Right renal pelvis (tissue), 4 donors: ENCODE results near the gene UTP18. TPM values are rescaled to one million over a fixed set of nuclear protein-coding genes. Genes with fewer than 3 reads are reported as not detected.
"Not testable (repeated sequence)": the region's sequence is repeated elsewhere in the genome, so short reads cannot be mapped to it uniquely, and the experiment has no call there.

Experiments used
- DNase-seq, 4 donors: peaks; one replicate each; pipeline ENCODE4 v3.0.0-alpha.2; 2013; ENCODE audit warnings: low read depth in 4 of 4, low spot score in 3 of 4, missing footprints in 1 of 4
- polyA plus RNA-seq, 4 donors: library from polyadenylated mRNA; unstranded; fragments of 120-200 nt; gene quantifications; one replicate each; pipeline ENCODE4 v1.2.1, GENCODE V29; 2013; ENCODE audit not compliant: insufficient read length in 4 of 4

Gene UTP18
- polyA plus RNA-seq, 4 donors: 53.8 to 59.3 (median 56.9) TPM

DNA sequence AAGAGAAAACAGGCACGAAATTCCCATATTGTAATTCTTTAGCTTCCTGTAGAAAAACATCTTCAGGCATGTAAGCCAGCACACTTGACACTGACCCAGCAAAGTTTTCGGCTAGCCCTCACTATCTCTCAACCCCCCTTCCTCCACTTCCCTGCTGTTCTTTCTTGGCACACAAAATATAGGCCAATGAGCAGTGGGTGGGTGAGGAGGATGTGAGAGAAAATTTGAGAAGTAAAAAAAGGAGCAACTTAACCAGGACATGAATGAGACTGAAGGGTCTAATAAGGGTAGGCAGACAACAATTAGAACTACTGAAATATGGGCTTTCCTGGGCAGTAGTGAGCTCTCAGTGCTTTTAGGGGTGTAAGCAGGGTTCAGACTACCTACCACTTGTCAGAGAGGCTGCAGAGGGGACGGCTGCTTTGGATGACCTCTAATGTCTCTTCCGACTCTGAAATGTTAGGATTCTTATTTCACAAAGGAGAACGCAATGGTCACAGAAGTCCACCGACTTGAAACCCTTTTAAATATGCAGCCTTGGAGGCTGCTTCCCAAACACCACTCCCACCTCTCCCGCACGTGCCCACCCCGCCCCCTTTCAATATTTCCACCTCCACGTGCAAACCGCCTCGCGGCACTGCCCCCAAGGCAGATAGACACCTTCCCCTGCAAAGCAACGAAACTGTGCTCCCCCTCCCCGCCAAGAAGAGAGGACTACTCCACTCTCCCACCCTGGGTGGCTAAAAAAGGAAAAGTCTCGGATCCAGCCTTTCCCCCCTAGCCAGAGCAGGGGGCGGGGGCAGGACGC, 1.4 kb upstream of the UTP18 start:
- peak in 2 of 4 donors; percentile 7 for DNase-seq

DNA sequence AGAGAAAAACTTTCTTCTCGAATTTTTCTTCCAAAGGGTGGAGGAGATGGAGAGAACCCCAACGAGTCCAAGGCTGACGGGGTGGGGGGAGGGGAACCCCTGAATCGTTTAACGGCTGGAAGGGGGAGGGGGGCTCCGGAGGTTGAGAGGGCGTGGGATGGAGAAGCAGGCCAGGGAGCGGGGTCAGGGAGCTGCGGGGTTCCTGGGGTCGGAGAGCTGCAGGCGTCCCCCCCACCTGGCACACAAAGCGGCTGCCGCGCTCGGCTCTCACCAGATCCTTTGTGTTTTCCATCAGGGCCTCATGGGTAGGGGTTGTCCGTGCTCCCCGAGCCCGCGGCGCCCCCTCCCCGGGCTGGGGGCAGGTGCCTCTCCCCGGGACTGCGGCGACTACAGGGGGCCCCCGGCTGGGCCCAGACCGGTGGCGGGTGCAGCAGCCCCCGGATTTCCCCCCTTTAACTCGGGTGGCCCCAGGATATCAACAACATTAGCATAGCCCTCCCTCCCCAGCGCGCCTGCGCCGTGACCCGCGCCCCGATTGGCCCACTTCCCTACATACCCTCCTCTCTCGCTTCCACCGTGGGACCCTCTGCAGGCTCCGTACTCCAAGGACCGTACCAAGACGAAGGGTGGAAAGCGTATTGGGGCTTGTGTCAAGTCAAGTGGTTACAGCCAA, 646 bp upstream of the UTP18 start, which contains the start of gene MBTD1:
Gene MBTD1, minus strand, starts transcription at position 486 of the 673 bp plus-strand sequence. CDS start 34,888 bp downstream, outside the sequence.
- DNase-seq: peak in 3 of 4 donors; percentile 5 to 95 (median 94)

DNA sequence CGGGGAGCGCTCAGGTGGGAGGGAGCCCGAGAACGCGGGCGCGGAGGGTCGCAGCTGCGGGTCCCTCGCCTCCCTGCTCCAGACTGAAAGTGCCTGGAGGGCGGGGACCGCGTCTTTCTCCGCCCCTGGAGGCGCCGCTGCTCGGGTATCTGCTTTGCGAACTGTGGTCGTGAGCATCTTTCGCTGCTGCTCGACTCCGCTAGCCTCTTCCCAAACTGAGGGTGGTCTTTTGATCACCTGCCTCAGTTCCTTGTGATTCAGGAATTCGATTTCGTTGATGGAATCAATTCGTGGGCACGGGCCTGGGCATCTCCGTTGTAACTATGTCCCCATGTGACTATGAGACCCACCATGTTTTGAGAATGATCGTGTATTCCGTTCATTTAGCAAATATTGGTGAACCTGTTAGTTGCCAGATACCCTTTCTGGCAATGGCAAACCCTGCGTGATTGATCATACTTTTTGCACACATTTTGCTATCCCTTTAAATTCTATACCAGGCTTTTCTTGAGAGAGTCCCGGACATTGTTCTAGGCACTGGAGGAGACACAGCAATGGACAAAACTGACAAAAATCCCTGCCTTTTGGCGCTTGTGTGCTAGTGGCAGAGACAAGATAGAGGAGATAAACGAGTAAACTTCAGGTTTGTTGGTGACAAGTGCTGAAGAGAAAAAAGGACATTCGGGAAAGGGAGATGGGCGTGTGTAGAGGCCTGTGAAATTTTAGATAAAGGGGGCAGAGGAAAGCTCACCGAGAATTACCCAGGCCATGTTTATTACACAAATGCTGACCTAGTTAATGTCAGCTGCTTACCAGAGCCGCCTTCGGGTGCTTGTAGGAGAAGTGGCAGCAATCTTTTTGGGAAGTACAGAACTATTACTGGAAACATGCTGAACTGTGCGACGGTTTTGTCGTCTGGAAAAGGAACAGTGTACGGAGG, 948 bp downstream of the UTP18 start:
- peak in 3 of 4 donors; percentile 33 to 56 (median 36) for DNase-seq

DNA sequence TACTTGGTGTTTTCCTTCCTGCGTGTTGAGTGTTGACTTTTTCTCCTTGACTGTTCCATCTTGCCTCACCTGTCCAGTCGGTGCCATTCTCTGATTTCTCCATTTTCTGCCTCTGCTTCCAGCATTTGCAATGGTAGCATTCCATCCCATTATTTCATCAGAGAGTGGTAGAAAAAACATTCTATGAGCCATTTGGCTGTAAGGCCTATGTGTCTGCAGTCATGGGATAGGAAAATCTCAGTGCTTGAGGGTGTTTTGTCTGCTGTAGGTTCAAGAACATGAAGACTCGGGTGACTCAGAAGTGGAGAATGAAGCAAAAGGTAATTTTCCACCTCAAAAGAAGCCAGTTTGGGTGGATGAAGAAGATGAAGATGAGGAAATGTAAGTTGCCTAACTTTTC, 2.7 kb downstream of the UTP18 start:
- DNase-seq: no peak

DNA sequence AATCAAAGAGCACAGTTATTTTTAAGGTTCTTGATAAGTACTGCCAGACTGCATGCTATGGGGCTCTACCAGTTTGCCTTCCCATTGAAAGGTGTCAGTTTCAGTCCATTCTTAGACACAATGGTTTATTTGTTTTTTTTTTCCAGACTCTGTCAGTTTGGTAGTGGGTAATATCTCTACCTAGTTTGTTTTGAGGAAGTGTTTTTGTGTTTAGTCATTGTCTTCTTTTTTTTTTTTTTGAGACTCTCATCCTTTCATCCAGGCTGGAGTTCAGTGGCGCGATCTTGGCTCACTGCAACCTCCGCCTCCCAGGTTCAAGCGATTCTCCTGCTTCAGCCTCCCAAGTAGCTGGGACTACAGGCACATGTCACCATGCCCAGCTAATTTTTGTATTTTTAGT, 4.1 kb downstream of the UTP18 start:
- not testable (repeated sequence) for DNase-seq

DNA sequence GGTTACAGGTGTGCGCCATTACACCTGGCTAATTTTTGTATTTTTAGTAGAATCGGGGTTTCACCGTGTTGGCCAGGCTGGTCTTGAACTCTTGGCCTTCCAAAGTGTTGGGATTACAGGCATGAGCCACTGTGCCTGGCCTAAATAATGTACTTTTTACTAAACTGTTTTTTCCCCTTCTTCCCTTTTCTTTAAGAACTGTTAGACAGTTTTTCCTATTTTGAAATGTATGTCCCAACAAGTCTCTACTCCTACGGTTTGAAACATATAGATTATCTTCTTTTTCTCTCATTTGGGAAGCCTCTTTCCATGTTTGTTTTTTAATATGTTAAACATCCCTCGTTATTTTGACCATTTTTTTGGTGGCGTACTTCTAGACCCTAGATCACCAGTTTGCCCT, 9.6 kb downstream of the UTP18 start:
- DNase-seq: no peak

DNA sequence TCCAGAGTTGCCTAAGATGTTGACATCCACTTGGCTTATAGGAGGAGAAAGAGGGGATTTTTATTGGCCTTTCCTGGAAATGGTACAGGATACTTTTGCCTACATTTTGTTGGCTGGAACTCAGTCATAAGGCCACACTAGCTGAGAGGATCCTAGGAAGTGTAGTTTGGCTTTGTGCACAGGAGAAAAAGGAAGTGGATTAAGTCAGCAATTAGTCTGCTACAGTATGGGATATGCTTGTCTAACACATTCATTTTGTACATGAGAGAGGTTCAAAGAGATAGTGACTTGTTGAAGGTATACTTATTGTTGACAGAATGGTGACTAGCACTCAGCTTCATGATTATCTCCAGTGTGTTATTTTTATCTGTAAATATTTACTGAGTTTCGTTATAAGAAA, 10.3 kb downstream of the UTP18 start:
- DNase-seq: no peak

DNA sequence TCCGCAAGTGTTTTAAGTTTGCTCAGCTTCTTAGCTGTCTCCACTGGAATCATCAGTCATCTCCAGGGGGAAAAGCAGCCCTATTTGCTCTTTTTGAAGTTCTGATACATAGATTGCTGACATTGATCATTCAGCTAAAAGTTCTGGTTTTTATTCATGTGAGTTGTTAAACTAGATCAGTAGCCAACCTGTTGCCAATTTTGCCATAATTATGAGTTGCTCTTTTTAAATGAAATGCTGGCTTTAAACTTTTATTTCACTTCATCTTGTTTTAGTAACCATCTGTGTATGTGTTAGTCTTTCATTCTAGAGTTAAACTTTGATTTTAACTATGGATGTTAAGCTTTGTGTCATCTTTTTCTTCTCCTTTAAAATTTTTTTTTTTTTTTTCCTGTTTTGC, 12.5 kb downstream of the UTP18 start:
- DNase-seq: no peak

DNA sequence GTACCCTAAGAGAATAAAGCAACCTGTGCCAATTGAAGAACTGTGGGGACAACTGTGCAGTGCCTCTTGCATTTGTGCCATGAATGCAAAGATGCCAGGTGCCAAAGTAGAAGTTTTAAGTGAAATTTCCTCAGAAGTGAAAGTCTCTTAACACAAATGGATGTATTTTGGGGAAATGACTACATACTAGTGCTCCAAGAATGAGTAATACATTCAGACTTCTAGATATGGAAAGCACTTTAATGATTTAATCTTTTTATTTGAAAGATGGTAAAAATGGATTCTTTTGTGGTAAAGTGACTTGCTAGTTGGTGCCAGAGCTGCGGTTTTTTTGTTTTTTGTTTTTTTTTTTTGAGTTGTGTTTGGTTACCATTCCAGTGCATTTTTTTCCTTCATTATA, 15.0 kb downstream of the UTP18 start:
- DNase-seq: no peak

DNA sequence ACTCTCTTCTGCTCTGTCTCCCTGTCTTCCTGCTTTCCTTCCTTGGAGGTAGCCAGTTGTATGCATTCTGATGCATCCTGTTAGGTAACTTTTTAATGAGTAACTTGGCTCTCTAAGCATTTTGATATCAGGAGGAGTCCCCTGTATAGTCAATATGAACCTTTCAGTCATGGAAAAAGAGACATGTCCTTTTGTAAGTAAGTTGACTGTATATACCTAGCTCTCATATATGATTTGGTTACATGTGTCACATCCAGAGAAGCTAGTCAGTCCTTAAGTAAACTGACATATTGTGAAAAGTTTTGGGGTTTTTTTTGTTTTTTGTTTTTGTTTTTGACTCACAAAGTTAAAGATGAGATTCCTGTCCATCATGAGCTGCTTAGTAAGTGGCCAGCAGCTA, 18.8 kb downstream of the UTP18 start:
- DNase-seq: no peak

DNA sequence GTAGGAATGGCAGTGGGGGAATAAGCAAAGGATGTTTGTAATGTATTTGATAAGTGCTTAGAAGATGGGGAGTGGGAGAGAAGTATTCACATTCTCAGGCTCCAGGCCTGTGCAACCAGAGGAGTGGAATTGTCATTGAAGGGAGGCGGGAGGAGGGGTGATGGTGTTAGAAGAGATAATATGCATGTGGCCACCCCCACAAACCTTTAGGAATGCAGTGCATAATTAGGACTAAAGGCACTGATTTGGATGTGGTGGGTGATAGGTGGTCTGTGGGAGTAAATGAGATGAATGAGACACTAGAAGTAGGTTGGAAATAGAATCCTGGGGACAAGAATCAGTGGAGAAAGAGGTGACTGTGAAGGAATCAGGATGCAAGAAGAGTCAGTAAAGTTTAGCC, 27.1 kb downstream of the UTP18 start:
- DNase-seq: no peak

DNA sequence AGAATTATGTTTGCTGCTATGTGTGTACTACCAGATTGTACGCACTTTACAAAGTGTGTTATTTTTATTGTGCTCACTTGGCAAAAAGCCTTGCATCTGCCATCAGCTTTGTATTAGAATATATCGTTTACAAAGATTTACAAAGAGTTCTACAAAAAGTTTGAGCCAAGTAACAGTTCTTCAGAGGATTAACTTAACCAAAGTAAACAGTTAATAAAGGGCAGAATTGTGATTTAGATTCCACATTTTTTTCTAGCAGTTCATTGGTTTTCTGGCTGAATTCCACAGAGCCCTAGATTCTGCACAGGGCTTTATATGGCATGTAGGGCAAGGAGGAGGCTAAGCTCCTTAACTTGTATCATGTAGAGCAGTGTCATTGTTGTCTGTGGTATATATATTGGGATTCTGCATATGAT, 29.4 kb downstream of the UTP18 start:
- DNase-seq: no peak

DNA sequence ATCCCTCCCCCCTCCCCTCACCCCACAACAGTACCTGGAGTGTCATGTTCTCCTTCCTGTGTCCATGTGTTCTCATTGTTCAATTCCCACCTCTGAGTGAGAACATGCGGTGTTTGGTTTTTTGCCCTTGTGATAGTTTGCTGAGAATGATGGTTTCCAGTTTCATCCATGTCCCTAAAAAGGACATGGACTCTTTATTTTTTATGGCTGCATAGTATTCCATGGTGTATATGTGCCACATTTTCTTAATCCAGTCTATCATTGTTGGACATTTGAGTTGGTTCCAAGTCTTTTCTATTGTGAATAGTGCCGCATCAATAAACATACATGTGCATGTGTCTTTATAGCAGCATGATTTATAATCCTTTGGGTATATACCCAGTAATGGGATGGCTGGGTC, 34.0 kb downstream of the UTP18 start:
- not testable (repeated sequence) for DNase-seq

DNA sequence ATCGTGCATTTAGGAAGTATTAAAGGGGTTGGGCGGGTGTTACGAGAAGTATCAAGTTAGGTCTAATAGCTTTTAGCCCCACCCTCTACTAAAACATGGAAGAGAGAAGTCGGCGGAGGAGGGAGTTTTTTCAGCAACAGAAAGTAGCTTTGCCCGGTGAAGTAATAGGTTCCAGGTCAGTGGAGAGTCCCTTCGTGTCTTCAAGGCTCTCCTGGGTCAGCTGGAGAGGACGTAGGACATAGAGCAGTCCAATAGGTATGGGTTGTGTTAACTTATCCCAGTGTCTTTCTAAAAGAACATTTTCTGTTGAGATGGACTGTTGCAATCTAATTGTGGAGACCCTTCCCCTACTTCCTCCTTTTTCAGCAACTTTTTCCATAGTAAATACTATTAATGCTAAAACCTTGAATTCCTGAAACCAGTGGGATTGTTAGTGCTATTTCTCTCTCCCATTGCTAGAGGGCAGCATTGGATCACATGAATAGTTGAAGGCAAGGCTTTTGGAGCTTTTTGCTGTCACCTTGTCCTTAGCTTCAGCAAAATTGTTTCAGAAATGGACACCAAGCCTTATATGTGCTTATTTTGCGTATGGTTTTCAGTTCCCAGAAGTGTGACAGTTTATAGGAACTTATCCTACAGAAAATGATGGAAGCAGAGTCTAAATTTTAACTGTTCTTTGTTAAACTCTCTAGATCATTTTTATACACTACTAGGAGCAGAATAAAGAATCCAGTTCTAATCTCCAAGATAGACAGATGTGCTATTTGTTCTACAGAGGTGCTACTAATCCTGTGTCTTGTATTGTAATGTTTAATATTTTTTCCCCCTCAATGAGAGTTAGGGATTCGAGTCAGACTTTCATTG, 38.4 kb downstream of the UTP18 start:
- DNase-seq: peak in 3 of 4 donors; percentile 30 to 55 (median 40)

DNA sequence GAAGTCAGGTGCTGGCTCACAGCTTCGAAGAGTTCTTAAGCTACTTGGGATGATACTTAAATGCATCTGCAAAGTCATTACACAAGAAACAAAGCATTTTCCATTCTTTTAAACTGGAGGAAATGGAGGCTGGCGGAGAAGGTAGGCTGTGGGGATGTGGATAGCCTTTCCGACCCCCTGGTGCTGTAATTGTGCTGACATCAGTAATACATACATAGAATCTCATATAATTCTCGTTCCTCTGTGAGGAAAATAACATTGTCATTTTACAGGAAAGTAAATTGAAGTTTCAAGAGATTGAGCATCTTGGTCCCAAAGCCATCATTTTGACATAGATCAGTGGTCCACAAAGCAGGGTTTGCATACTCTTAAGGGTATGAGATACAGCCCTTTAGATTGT, 39.5 kb downstream of the UTP18 start:
- no peak for DNase-seq

DNA sequence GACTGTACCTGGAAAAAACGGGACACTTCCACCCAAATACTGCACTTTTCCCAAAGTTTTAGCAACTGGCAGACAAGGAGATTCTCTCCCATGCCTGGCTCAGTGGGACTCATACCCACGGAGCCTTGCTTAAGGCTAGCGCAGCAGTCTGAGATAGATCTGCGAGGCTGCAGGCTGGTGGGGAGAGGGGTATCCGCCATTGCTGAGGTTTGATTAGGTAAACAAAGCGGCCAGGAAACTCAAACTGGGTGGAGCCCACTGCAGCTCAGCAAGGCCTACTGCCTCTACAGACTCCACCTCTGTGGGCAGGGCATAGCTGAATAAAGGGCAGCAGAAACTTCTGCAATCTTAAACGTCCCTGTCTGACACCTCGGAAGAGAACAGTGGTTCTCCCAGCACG, 44.8 kb downstream of the UTP18 start:
- DNase-seq: no peak

DNA sequence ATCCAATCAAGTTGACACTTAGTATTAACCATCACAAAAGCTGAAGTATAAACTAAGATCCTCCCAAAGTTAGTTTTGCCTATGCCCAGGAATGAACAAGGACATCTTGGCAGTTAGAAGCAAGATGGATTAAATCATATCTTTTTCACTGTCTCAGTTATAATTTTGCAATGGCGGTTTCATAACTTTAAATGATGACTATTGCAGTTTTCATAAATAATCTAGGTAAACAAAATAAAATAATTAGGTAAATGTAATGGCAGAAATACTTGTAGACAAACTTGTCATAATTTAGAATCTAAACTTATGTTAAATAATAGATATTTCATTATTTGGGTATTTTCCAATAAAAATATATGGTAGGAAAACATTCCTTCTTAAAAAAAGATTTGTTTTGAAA, 51.7 kb downstream of the UTP18 start:
- DNase-seq: not testable (repeated sequence)

DNA sequence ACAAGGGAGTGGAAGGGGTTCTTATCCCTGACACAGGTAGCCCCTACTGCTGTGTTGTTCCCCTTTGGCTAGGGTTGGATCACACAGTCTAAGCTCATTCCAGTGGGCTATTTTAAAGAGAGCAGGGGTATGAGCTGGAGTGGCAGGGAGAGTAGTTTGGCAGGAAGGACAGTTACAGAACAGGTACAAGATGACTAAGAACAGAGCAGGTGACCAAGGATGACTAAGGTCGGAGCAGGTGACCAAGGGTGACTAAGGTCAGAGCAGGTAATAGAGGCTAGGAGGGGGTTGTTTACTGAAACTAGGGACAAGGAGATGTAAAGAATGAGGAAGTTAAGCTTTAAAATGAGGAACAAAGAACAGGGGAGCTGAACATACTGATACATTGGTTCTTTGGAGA, 58.8 kb downstream of the UTP18 start:
- DNase-seq: no peak

DNA sequence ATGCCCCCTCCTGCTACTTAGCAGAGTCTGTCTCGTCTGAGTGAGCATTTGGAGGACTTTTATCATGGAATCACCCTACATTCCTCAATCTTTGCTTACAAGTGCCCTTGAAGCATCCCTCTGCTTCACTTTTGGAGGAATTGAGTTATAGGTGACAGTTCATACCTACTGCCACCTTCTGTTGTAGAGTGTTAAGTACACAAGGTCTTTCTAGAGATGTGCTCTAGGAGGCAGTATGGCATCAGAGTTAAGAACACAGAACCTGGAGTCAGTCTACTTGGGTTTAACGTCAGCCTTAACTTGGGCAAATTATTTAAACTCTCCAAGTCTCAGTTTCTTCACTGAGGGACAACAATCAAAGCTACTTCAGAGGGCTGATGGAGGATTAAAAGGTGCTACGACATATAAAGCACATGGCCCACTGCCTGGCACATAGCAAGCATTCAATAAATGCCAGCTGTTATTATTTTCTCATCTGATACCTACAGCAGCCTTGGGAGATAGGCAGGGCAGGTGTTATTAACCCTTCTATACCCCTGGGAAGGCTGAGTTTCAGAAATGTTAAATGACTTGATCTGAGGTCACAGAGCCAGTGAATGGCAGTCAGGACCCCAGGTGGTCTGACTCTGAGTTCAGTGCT, 62.2 kb downstream of the UTP18 start:
- DNase-seq: peak in 1 of 4 donors; percentile 27
